Panc1 (cell line): ENCODE measurements around the gene ABHD2. TPM values are rescaled to one million over a fixed set of nuclear protein-coding genes. Genes with fewer than 3 reads are reported as not detected.
A peak's percentile ranks its signal among the peaks of the same experiment; 100 is the strongest.

Experiments
- ATAC-seq: fragments of 200-7000 bp; cut with Tn5 transposase; 2 replicates; pipeline ENCODE4 v1.9.1; 2020; ENCODE audit warnings: mild to moderate bottlenecking, moderate library complexity
- BruUV-seq: library from RNA; stranded (reverse); fragments of 400-500 nt; replicated peaks from 2 replicates; lab custom pipeline; 2021; lab: Mats Ljungman, UMichigan
- CTCF ChIA-PET: fragments of 300-600 bp; sonication (Branson Sonifier 250); formaldehyde crosslinking; loops from one replicate; lab custom pipeline; 2022; ENCODE audit warnings: antibody characterized with exemption; lab: Charles Lee
- POLR2A ChIA-PET: fragments of 300-600 bp; sonication (Branson Sonifier 250); formaldehyde crosslinking; loops from one replicate; lab custom pipeline; 2022; ENCODE audit warnings: antibody characterized with exemption; lab: Charles Lee
- DNase-seq: peaks from one replicate; pipeline ENCODE4 v3.0.0-alpha.2; 2010; ENCODE audit warnings: low read depth, low spot score
- H3K27ac ChIP-seq: 2 replicates; pipeline ENCODE4 v1.5.1; 2011; ENCODE audit warnings: mild to moderate bottlenecking, low read length, inconsistent platforms
- H3K27me3 ChIP-seq: fragments of 200-500 bp; sonication (Bioruptor generic); 2 replicates; pipeline ENCODE4 v1.6.0; 2014; ENCODE audit warnings: low read length, inconsistent platforms; ENCODE audit not compliant: control insufficient read depth, insufficient read depth
- H3K36me3 ChIP-seq: fragments of 200-500 bp; sonication (Bioruptor generic); 2 replicates; pipeline ENCODE4 v1.5.1; 2014; ENCODE audit warnings: inconsistent platforms, mild to moderate bottlenecking, low read length, moderate library complexity; ENCODE audit not compliant: control insufficient read depth, insufficient read depth
- H3K4me1 ChIP-seq: 2 replicates; pipeline ENCODE4 v1.5.1; 2011; ENCODE audit warnings: inconsistent platforms, mild to moderate bottlenecking, low read length, moderate library complexity; ENCODE audit not compliant: control insufficient read depth, insufficient read depth
- H3K4me3 ChIP-seq, 2 experiments: 2 replicates each; pipeline ENCODE4 v1.5.1; 2011 to 2012; ENCODE audit warnings: low read depth in 2 of 2, low read length in 2 of 2, mild to moderate bottlenecking in 2 of 2, inconsistent platforms in 1 of 2, moderate library complexity in 1 of 2
- H3K9me3 ChIP-seq: fragments of 200-500 bp; sonication (Bioruptor generic); 2 replicates; pipeline ENCODE4 v1.5.1; 2014; ENCODE audit warnings: low read depth, mild to moderate bottlenecking, inconsistent platforms, low read length, moderate library complexity; ENCODE audit not compliant: control insufficient read depth, insufficient read depth
- CTCF ChIP-seq: fragments of 450-650 bp; IDR thresholded peaks from 2 replicates; pipeline ENCODE4 v1.5.1; 2017; ENCODE audit warnings: mild to moderate bottlenecking
- POLR2AphosphoS5 ChIP-seq: IDR thresholded peaks from 2 replicates; pipeline ENCODE4 v1.6.1; 2012; ENCODE audit warnings: mild to moderate bottlenecking, low read depth, low read length, moderate library complexity
- SIN3A ChIP-seq: IDR thresholded peaks from 2 replicates; pipeline ENCODE4 v1.6.1; 2012; ENCODE audit warnings: low read depth, mild to moderate bottlenecking, low read length, moderate library complexity, borderline replicate concordance; ENCODE audit not compliant: insufficient read depth
- TCF7L2 ChIP-seq: IDR thresholded peaks from 2 replicates; pipeline ENCODE4 v1.6.1; 2011; ENCODE audit warnings: mild to moderate bottlenecking, low read depth, low read length, inconsistent platforms
- in situ Hi-C: cut with HindIII; loops from 2 replicates; pipeline ENCODE4 v1.10.0; 2016; ENCODE audit warnings: low sequenced_read_pairs, low pct_unique_long_range_greater_than_20kb
- intact Hi-C: fragments of 100-400 bp; cut with micrococcal nuclease; formaldehyde crosslinking; loops from one replicate; pipeline ENCODE4 v1.10.0; 2022; ENCODE audit not compliant: unreplicated experiment
- total RNA-seq: library from RNA; stranded (reverse); gene quantifications from one replicate; pipeline ENCODE4 v1.2.1, GENCODE V29; 2021; ENCODE audit not compliant: unreplicated experiment
- TF ChIP-seq, protein P1 (sequence below), 2 experiments: IDR thresholded peaks; 2 replicates each; pipeline ENCODE4 v1.6.1; 2011 to 2012; ENCODE audit warnings: low read depth in 2 of 2, control low read depth in 1 of 2, low read length in 1 of 2, mild to moderate bottlenecking in 1 of 2, moderate library complexity in 1 of 2; ENCODE audit not compliant: insufficient read depth in 1 of 2

ABHD2 gene
- total RNA-seq, 1 experiment from 2014 or later: 95.0 TPM

GRCh38 chr15:89054873-89055272 lies 33.4 kb upstream of the ABHD2 start:
- in situ Hi-C loops: no loop called here
- intact Hi-C loops: no loop called here
- CTCF ChIA-PET: no interaction called here

GRCh38 chr15:89057506-89058133 lies 30.6 kb upstream of the ABHD2 start:
- CTCF ChIA-PET: interaction anchor here (0.6 to 1.7 kb wide), 11 partner anchors 26 to 371 kb away, joined by 3 to 16 read pairs (median 4); no protein-coding TSS in a partner anchor
- no peak overlapping the region for H3K4me3 ChIP-seq
- peak; percentile 99 for TF ChIP-seq CTCF
- 0 out of 2 replicates have a peak, but pooled peaks have one; percentile 48 for TF ChIP-seq SIN3A
- TF ChIP-seq TCF7L2: no peak
- no peaks in the 10 kb centered on the region for H3K36me3 ChIP-seq
- no TSS peak for BruUV-seq
- no peaks in the 10 kb centered on the region for H3K9me3 ChIP-seq
- POLR2A ChIA-PET: no interaction called here
- no peaks in the 10 kb centered on the region for H3K27me3 ChIP-seq
- intact Hi-C loops: loop anchor here (2.0 kb wide), 1 partner anchor 119 kb away; no protein-coding TSS in a partner anchor
- H3K27ac ChIP-seq: peak overlapping the region; percentile 29; the same call in 1 of the 2 replicates
- H3K4me1 ChIP-seq: peaks cover 4% of the 10 kb centered on the region; the same call in 1 of the 2 replicates
- in situ Hi-C loops: no loop called here
- peak; percentile 90 for ATAC-seq
- peak; percentile 62 for DNase-seq

More at GRCh38 chr15:89054873-89055272, 33.4 kb upstream of the ABHD2 start:
- Histone ChIP-seq H3K4me3 (no peak overlapping the region), H3K27ac (no peak overlapping the region), H3K27me3 (no peaks in the 10 kb centered on the region), H3K4me1 (peaks cover 4% of the 10 kb centered on the region; the same call in 1 of the 2 replicates), H3K9me3 (no peaks in the 10 kb centered on the region), H3K36me3 (no peaks in the 10 kb centered on the region)
- TF ChIP-seq SIN3A (no peak), CTCF (no peak), POLR2AphosphoS5 (no peak), TCF7L2 (no peak)
- TF ChIP-seq, protein P1, sequence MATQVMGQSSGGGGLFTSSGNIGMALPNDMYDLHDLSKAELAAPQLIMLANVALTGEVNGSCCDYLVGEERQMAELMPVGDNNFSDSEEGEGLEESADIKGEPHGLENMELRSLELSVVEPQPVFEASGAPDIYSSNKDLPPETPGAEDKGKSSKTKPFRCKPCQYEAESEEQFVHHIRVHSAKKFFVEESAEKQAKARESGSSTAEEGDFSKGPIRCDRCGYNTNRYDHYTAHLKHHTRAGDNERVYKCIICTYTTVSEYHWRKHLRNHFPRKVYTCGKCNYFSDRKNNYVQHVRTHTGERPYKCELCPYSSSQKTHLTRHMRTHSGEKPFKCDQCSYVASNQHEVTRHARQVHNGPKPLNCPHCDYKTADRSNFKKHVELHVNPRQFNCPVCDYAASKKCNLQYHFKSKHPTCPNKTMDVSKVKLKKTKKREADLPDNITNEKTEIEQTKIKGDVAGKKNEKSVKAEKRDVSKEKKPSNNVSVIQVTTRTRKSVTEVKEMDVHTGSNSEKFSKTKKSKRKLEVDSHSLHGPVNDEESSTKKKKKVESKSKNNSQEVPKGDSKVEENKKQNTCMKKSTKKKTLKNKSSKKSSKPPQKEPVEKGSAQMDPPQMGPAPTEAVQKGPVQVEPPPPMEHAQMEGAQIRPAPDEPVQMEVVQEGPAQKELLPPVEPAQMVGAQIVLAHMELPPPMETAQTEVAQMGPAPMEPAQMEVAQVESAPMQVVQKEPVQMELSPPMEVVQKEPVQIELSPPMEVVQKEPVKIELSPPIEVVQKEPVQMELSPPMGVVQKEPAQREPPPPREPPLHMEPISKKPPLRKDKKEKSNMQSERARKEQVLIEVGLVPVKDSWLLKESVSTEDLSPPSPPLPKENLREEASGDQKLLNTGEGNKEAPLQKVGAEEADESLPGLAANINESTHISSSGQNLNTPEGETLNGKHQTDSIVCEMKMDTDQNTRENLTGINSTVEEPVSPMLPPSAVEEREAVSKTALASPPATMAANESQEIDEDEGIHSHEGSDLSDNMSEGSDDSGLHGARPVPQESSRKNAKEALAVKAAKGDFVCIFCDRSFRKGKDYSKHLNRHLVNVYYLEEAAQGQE (IDR thresholded peaks at IDR 0.05; ENCODE audit: insufficient read depth in 1 of 2, low read depth in 2 of 2, low read length in 1 of 2): no peak
- POLR2A ChIA-PET: no interaction called here
- no TSS peak for BruUV-seq
- ATAC-seq (no peak), DNase-seq (no peak)
